Adrenal gland (tissue), 12 donors: ENCODE data around the gene METTL4. TPM values are rescaled to one million over a fixed set of nuclear protein-coding genes. Genes with fewer than 3 reads are reported as not detected.

ENCODE experiments used
- DNase-seq, 7 donors: peaks; one replicate each; pipeline ENCODE4 v3.0.0-alpha.2; 2019 to 2020
- H3K27ac ChIP-seq, 5 donors: fragments of 200-600 bp; sonication (generic) in 4 of 5; 1 replicate in 3 of 5; 2 replicates in 2 of 5; pipeline versions ENCODE4 v1.5.1 to v1.8.0; 2016 to 2020; ENCODE audit warnings: mild to moderate bottlenecking in 1 of 5
- H3K27me3 ChIP-seq: fragments of 200-600 bp; 2 replicates; pipeline ENCODE4 v1.8.0; 2021
- H3K36me3 ChIP-seq, 2 donors: fragments of 200-600 bp; replicated peaks in 1 of 2; 1 replicate in 1 of 2; 2 replicates in 1 of 2; pipeline versions ENCODE4 v1.5.1 to v1.8.0; 2018 to 2022
- H3K4me1 ChIP-seq, 2 donors: fragments of 200-600 bp; replicated peaks in 1 of 2; 1 replicate in 1 of 2; 2 replicates in 1 of 2; pipeline versions ENCODE4 v1.5.1 to v1.8.0; 2018 to 2021
- H3K4me3 ChIP-seq, 4 donors: fragments of 200-600 bp; sonication (generic) in 3 of 4; one replicate each; pipeline ENCODE4 v1.5.1; 2016 to 2018
- H3K9me3 ChIP-seq, 3 donors: fragments of 200-600 bp; sonication (generic) in 1 of 3; replicated peaks in 1 of 3; 1 replicate in 2 of 3; 2 replicates in 1 of 3; pipeline versions ENCODE4 v1.5.1 to v1.8.0; 2016 to 2021
- POLR2A ChIP-seq, 2 donors: fragments of 450-650 bp; IDR thresholded peaks; one replicate each; pipeline ENCODE4 v1.6.1; 2017; ENCODE audit warnings: antibody characterized with exemption in 2 of 2, mild to moderate bottlenecking in 2 of 2, moderate library complexity in 1 of 2
- WGBS, 4 donors: extraction: QIAGEN DNeasy Blood & Tissue Kit in 2 of 4; methylation state at CpG; one replicate each; pipeline versions ENCODE4 v1.1.5 to v1.1.7; 2013 to 2017; 5-methylcytosine and 5-hydroxymethylcytosine counted together
- intact Hi-C, 2 donors: fragments of 100-400 bp; cut with DNase I; formaldehyde crosslinking; loops; one replicate each; pipeline versions ENCODE4 v1.14.1 to v1.15.0; 2022 to 2023
- polyA plus RNA-seq, 3 donors: library from polyadenylated mRNA; stranded (reverse); fragments of 200-250 nt in 2 of 3; fragments of 350-450 nt in 1 of 3; fragmentation: Illumina TruSeq in 1 of 3; extraction: RNeasy Lipid Tissue Mini Kit (QIAGEN cat#74804) in 1 of 3; gene quantifications; one replicate each; pipeline ENCODE4 v1.2.3, GENCODE V29; 2013 to 2014
- total RNA-seq, 9 donors: library from RNA; depleted of rRNA in 4 of 9; stranded (reverse); fragments of >200 nt in 4 of 9; fragments of 120-200 nt in 1 of 9; fragmentation: NEBNext Ultra II Directional in 1 of 9; extraction: Animal tissue kit (Norgen Biotek cat#: 25700) in 1 of 9; gene quantifications; one replicate each; pipeline versions ENCODE4 v1.1.0 to v1.2.4, GENCODE V29; 2013 to 2023
- TF ChIP-seq, protein P1 (sequence below), 6 experiments: fragments of 450-650 bp in 4 of 6; fragments of 200-600 bp in 2 of 6; sonication (generic) in 1 of 6; IDR thresholded peaks; 1 replicate in 5 of 6; 2 replicates in 1 of 6; pipeline versions ENCODE4 v1.5.1 to v1.8.0; 2016 to 2021; ENCODE audit warnings: antibody characterized with exemption in 6 of 6, mild to moderate bottlenecking in 2 of 6, moderate library complexity in 1 of 6
- donor health status: healthy with polysubstance abuse.
- donor health status: Bipolar disorder and iron deficiency.
- donor health status: DM: yes; HTN: yes; CAD: no.
- donor health status: DM: no; HTN: no; CAD: no.
- donor health status: DM: no; HTN: no; CAD: no.
- donor health status: DM: yes; HTN: yes; CAD: no.

Gene METTL4
- total and polyA plus RNA-seq, 12 donors, result 1.3 to 8.7 (median 5.7) TPM

- intact Hi-C loops, result no loop called here
- TF ChIP-seq, protein P1, sequence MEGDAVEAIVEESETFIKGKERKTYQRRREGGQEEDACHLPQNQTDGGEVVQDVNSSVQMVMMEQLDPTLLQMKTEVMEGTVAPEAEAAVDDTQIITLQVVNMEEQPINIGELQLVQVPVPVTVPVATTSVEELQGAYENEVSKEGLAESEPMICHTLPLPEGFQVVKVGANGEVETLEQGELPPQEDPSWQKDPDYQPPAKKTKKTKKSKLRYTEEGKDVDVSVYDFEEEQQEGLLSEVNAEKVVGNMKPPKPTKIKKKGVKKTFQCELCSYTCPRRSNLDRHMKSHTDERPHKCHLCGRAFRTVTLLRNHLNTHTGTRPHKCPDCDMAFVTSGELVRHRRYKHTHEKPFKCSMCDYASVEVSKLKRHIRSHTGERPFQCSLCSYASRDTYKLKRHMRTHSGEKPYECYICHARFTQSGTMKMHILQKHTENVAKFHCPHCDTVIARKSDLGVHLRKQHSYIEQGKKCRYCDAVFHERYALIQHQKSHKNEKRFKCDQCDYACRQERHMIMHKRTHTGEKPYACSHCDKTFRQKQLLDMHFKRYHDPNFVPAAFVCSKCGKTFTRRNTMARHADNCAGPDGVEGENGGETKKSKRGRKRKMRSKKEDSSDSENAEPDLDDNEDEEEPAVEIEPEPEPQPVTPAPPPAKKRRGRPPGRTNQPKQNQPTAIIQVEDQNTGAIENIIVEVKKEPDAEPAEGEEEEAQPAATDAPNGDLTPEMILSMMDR (IDR thresholded peaks at IDR 0.05), result no peak
- TF ChIP-seq POLR2A (IDR thresholded peaks at IDR 0.05), result no peak
- WGBS, 4 donors, result 82 to 98% (median 91%) methylated on average over 1 of the region's 1 CpG
- Histone ChIP-seq H3K4me1 (no peaks in the 10 kb centered on the region), H3K36me3 (no peaks in the 10 kb centered on the region), H3K27ac (no peak overlapping the region), H3K27me3 (no peaks in the 10 kb centered on the region), H3K9me3 (no peaks in the 10 kb centered on the region), H3K4me3 (no peak overlapping the region)
- DNase-seq, result no peak
These were observed 41.7 kb upstream of the METTL4 start for GRCh38 chr18:2612996-2613395.

- no peaks in the 10 kb centered on the region for H3K36me3 ChIP-seq
- peaks cover 0 to under 1% of the 10 kb centered on the region in 2 donors for H3K4me1 ChIP-seq
- H3K9me3 ChIP-seq, result peaks cover 0 to 5% (median 0%) of the 10 kb centered on the region in 3 donors
- 82 to 89% (median 84%) methylated on average over 5 of the region's 5 CpGs for WGBS, 4 donors
- no peaks in the 10 kb centered on the region for H3K27me3 ChIP-seq
- no peak overlapping the region for H3K4me3 ChIP-seq
- intact Hi-C loops, result no loop called here
- DNase-seq, result no peak
- TF ChIP-seq POLR2A (IDR thresholded peaks at IDR 0.05), result no peak
- TF ChIP-seq, protein P1 (IDR thresholded peaks at IDR 0.05), result no peak
- H3K27ac ChIP-seq, result no peak overlapping the region
These were observed 39.2 kb upstream of the METTL4 start for GRCh38 chr18:2610549-2610948.

DNA sequence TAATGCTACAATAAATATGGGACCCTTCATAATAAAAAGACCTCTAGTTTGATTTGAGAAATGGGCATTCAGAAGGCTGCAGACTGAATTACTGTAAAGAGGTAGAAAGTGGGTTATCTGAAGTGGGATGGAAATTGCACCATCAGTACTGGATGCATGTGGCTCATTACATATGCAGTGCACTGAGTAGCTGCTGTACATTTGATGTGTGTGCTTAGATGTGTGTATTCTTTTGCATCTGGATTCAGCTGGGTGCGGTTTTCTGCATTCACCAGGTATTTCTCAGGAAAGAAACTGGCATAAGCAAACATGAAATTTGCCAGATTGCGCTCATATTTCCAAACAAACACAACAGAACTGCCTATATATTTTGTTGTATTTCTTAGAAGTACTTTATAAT is 38.3 kb upstream of the METTL4 start:
- H3K27me3 ChIP-seq, result no peaks in the 10 kb centered on the region
- DNase-seq, result no peak
- WGBS, 4 donors, result 98 to 99% (median 98%) methylated on average over 2 of the region's 2 CpGs
- H3K4me1 ChIP-seq, result peaks cover 0 to 3% of the 10 kb centered on the region in 2 donors
- TF ChIP-seq POLR2A (IDR thresholded peaks at IDR 0.05), result no peak
- TF ChIP-seq, protein P1 (IDR thresholded peaks at IDR 0.05), result no peak
- no peak overlapping the region for H3K4me3 ChIP-seq
- intact Hi-C loops, result no loop called here
- peaks cover 0 to 5% (median 0%) of the 10 kb centered on the region in 3 donors for H3K9me3 ChIP-seq
- no peaks in the 10 kb centered on the region for H3K36me3 ChIP-seq
- H3K27ac ChIP-seq, result no peak overlapping the region

GRCh38 chr18:2606335-2606734 is 35.0 kb upstream of the METTL4 start:
- Histone ChIP-seq H3K9me3 (peaks cover 0 to 5% (median 0%) of the 10 kb centered on the region in 3 donors), H3K27ac (no peak overlapping the region), H3K4me1 (peaks cover 0 to 3% of the 10 kb centered on the region in 2 donors), H3K36me3 (no peaks in the 10 kb centered on the region), H3K4me3 (no peak overlapping the region), H3K27me3 (no peaks in the 10 kb centered on the region)
- WGBS, 4 donors, result 65 to 74% (median 69%) methylated on average over 2 of the region's 2 CpGs
- DNase-seq, result no peak
- no peak for TF ChIP-seq POLR2A (IDR thresholded peaks at IDR 0.05)
- TF ChIP-seq, protein P1 (IDR thresholded peaks at IDR 0.05), result no peak
- intact Hi-C loops, result no loop called here
